GM19372 (cell line): Measurements from ENCODE around the gene SPCS3.
"Not testable (repeated sequence)": the region's sequence is repeated elsewhere in the genome, so short reads cannot be mapped to it uniquely, and the experiment has no call there.

Experiments
- ATAC-seq: cut with Tn5 transposase; IDR thresholded peaks from one replicate; pipeline ENCODE4 v1.9.1; 2021; ENCODE audit warnings: mild to moderate bottlenecking, low read depth, moderate library complexity; ENCODE audit not compliant: unreplicated experiment

SPCS3 gene

GRCh38 chr4:176302283-176303275 lies 17.2 kb upstream of the SPCS3 start:
- ATAC-seq = no peak

- no peak for ATAC-seq
Measured at GRCh38 chr4:176303938-176304337, 15.8 kb upstream of the SPCS3 start.

GRCh38 chr4:176306837-176307665 lies 12.7 kb upstream of the SPCS3 start:
- no peak for ATAC-seq

GRCh38 chr4:176307666-176307930 lies 12.2 kb upstream of the SPCS3 start:
- ATAC-seq = no peak

- peak; percentile 37 for ATAC-seq
Measured at GRCh38 chr4:176308441-176308840, 11.3 kb upstream of the SPCS3 start.

- ATAC-seq = peak; percentile 99
Measured at GRCh38 chr4:176309046-176309445, 10.7 kb upstream of the SPCS3 start.

- no peak for ATAC-seq
Measured at GRCh38 chr4:176309772-176310171, 10.0 kb upstream of the SPCS3 start.

- ATAC-seq = no peak
Measured at GRCh38 chr4:176313596-176314336, 6.0 kb upstream of the SPCS3 start.

- ATAC-seq = no peak
Measured at GRCh38 chr4:176319151-176319703, 539 bp upstream of the SPCS3 start.

- ATAC-seq = peak; percentile 64
Measured at GRCh38 chr4:176320340-176320975, 692 bp downstream of the SPCS3 start.

- ATAC-seq = no peak
Measured at GRCh38 chr4:176320976-176321361, 1.2 kb downstream of the SPCS3 start.

- ATAC-seq = no peak
Measured at GRCh38 chr4:176321589-176321988, 1.8 kb downstream of the SPCS3 start.

GRCh38 chr4:176323511-176324160 lies 3.9 kb downstream of the SPCS3 start:
- no peak for ATAC-seq

GRCh38 chr4:176324876-176325275 lies 5.1 kb downstream of the SPCS3 start:
- ATAC-seq = not testable (repeated sequence)

GRCh38 chr4:176333076-176333475 lies 13.3 kb downstream of the SPCS3 start:
- ATAC-seq = no peak

GRCh38 chr4:176334066-176334465 lies 14.3 kb downstream of the SPCS3 start:
- no peak for ATAC-seq

GRCh38 chr4:176335421-176335820 lies 15.7 kb downstream of the SPCS3 start:
- no peak for ATAC-seq

- ATAC-seq = no peak
Measured at GRCh38 chr4:176339936-176340761, 20.4 kb downstream of the SPCS3 start.
